ENCODE results near the gene EEFSEC.

The EEFSEC gene

DNA sequence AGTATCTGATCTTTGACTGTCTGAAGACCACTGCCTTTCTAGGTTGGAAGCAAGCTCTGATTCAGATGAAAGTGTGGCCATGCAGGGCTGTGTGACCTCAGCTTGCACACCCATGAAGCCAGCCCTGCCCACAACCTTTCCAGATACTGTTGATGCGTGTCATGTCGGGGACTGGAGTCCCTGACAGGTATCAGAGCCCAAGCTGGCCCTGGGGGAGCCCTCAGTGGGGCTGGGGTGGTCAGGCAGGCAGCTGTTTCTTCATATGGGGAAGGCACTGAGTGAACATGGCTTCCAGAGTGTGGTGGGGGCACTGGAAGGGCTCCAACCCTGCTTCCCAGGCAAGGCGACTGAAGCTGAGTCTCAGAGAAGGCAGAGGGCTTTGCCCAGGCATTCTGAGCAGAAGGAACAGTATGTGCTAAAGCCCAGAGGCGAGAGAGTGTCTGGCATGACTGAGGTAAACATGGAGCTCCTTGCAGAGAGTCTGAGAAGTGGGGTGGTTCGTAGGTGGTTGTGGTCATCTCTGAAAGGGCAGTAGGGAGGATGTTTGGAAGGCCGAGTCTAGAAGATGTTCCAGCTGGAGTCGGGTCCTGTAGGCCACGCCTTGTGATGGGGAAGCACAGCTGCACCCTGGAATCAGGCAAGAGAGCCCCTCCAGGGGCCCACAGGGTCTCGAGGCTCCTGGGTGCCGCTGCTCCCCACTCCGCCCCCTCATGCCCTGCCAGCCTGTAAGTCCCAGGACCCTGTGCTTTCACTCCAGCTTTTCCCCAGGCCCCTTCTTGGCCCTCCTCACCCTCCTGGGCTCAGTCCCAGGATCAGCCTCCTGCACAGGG is 122.2 kb downstream of the EEFSEC start:
- Histone ChIP-seq H3K27me3 (ENCODE audit: insufficient read depth, poor library complexity, severe bottlenecking) (no peaks in the 10 kb centered on the region), H3K4me3 (replicated peaks; ENCODE audit: insufficient read depth, low read length) (no peak overlapping the region), H3K27ac (replicated peaks) (no peak overlapping the region)
- TF ChIP-seq, protein P1, sequence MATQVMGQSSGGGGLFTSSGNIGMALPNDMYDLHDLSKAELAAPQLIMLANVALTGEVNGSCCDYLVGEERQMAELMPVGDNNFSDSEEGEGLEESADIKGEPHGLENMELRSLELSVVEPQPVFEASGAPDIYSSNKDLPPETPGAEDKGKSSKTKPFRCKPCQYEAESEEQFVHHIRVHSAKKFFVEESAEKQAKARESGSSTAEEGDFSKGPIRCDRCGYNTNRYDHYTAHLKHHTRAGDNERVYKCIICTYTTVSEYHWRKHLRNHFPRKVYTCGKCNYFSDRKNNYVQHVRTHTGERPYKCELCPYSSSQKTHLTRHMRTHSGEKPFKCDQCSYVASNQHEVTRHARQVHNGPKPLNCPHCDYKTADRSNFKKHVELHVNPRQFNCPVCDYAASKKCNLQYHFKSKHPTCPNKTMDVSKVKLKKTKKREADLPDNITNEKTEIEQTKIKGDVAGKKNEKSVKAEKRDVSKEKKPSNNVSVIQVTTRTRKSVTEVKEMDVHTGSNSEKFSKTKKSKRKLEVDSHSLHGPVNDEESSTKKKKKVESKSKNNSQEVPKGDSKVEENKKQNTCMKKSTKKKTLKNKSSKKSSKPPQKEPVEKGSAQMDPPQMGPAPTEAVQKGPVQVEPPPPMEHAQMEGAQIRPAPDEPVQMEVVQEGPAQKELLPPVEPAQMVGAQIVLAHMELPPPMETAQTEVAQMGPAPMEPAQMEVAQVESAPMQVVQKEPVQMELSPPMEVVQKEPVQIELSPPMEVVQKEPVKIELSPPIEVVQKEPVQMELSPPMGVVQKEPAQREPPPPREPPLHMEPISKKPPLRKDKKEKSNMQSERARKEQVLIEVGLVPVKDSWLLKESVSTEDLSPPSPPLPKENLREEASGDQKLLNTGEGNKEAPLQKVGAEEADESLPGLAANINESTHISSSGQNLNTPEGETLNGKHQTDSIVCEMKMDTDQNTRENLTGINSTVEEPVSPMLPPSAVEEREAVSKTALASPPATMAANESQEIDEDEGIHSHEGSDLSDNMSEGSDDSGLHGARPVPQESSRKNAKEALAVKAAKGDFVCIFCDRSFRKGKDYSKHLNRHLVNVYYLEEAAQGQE (IDR thresholded peaks at IDR 0.05; ENCODE audit: insufficient replicate concordance, low read depth): no peak
- TF ChIP-seq GABPA (IDR thresholded peaks at IDR 0.05; ENCODE audit: low read depth): no peak
- no peak for TF ChIP-seq SPI1 (IDR thresholded peaks at IDR 0.05; ENCODE audit: borderline replicate concordance, low read depth)
- no peak for TF ChIP-seq CTCF (IDR thresholded peaks at IDR 0.05; ENCODE audit: insufficient read depth, low read length)
- TF ChIP-seq POLR2AphosphoS5 (IDR thresholded peaks at IDR 0.05; ENCODE audit: low read depth): no peak
- no peak for DNase-seq (ENCODE audit: low read depth in 1 of 2, low spot score in 1 of 2)

GRCh38 chr3:128276146-128276435 is 122.8 kb downstream of the EEFSEC start:
- Histone ChIP-seq H3K27ac (replicated peaks) (no peak overlapping the region), H3K4me3 (replicated peaks; ENCODE audit: insufficient read depth, low read length) (no peak overlapping the region), H3K27me3 (ENCODE audit: insufficient read depth, poor library complexity, severe bottlenecking) (no peaks in the 10 kb centered on the region)
- TF ChIP-seq SPI1 (IDR thresholded peaks at IDR 0.05; ENCODE audit: borderline replicate concordance, low read depth): no peak
- no peak for TF ChIP-seq CTCF (IDR thresholded peaks at IDR 0.05; ENCODE audit: insufficient read depth, low read length)
- DNase-seq (ENCODE audit: low read depth in 1 of 2, low spot score in 1 of 2): no peak

DNA sequence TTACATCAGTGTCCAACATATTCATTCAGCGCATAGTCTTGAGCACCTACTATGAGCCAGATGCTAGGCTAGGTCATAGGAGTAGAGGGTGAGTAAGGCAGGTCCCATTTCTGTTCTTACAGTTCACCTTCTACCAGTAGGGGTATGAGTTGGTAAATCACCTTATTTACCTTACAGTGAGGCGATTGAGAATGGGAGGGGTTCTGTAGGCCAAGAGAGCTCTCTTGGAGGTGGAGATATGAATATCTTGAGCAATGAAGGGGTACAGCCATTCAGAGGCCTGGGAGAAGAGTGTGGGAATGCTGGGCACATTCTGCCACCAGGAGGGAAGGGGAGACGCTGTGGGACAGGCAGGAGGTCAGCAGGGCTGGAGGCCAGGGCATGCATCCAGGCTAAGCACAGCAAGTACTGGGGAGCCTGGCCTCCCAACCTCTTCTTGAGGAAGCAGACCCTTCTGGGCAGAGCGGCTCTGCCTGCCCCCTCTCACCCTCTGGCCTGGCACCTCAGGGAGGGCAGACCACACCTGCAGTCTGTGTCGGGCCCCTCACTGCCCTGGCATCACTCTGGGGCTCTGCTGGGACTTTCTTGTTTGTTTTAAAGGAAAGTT is 123.4 kb downstream of the EEFSEC start:
- DNase-seq (ENCODE audit: low read depth in 1 of 2, low spot score in 1 of 2): no peak
- no peak for TF ChIP-seq GABPA (IDR thresholded peaks at IDR 0.05; ENCODE audit: low read depth)
- TF ChIP-seq, protein P1 (IDR thresholded peaks at IDR 0.05; ENCODE audit: insufficient replicate concordance, low read depth): no peak
- no peak for TF ChIP-seq POLR2AphosphoS5 (IDR thresholded peaks at IDR 0.05; ENCODE audit: low read depth)
- TF ChIP-seq SPI1 (IDR thresholded peaks at IDR 0.05; ENCODE audit: borderline replicate concordance, low read depth): no peak
- no peak for TF ChIP-seq CTCF (IDR thresholded peaks at IDR 0.05; ENCODE audit: insufficient read depth, low read length)
- Histone ChIP-seq H3K27me3 (ENCODE audit: insufficient read depth, poor library complexity, severe bottlenecking) (no peaks in the 10 kb centered on the region), H3K27ac (replicated peaks) (no peak overlapping the region), H3K4me3 (replicated peaks; ENCODE audit: insufficient read depth, low read length) (no peak overlapping the region)

Measured in HL-60 (cell line).